T-helper 1 cell treated with Interleukin-12 subunit alpha and Interleukin-12 subunit beta and Interleukin-4 antibody, amounts not matched to agents 30 μg/mL and 1 μg/mL, for 36 hours (primary cell): ENCODE data around the gene MRPS35.

Experiments used
- H3K27ac Mint-ChIP-seq: one replicate; pipeline ENCODE4 v1.8.0; 2021; ENCODE audit warnings: mild to moderate bottlenecking, mixed read lengths
- H3K27me3 Mint-ChIP-seq: one replicate; pipeline ENCODE4 v1.8.0; 2021; ENCODE audit warnings: low read depth, mixed read lengths
- H3K36me3 Mint-ChIP-seq: one replicate; pipeline ENCODE4 v1.8.0; 2021; ENCODE audit warnings: low read depth, mixed read lengths
- H3K4me1 Mint-ChIP-seq: one replicate; pipeline ENCODE4 v1.8.0; 2021; ENCODE audit warnings: low read depth, mixed read lengths
- H3K4me3 Mint-ChIP-seq: one replicate; pipeline ENCODE4 v1.8.0; 2021; ENCODE audit warnings: mild to moderate bottlenecking, moderate library complexity, mixed read lengths
- H3K9me3 Mint-ChIP-seq: one replicate; pipeline ENCODE4 v1.8.0; 2021; ENCODE audit warnings: mixed read lengths

MRPS35 gene

DNA sequence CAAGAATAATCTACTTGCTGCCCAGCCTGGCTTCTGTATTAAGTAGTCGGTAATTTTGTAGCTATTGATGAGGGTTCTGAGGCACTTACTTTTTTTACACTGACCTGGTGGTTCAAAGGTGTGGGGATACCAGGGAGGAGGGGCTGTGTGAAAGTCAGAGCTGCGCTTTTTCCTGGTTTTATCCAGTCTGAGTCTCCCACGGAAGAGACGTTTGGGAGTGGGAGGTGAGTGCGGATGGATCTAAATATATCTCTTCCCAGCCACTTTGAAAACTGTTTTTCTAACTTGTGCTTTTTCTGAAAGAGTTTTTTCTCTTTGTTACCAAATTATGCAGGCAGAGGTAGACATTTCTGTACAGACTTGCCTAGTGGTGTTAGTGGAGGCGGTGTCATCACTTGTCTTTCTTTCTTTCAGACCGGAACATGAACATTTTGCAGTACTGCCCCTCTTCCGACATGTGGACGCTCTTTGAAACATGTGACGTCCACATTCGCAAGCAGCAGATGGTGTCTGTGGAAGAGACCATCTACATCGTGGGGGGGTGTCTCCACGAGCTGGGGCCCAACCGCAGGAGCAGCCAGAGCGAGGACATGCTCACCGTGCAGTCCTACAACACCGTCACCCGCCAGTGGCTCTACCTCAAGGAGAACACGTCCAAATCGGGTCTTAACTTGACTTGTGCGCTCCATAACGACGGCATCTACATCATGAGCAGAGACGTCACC, 86.8 kb downstream of the MRPS35 start:
- Mint-ChIP-seq H3K27ac (no peak overlapping the region), H3K4me3 (no peak overlapping the region), H3K9me3 (no peaks in the 10 kb centered on the region), H3K36me3 (peaks cover 36% of the 10 kb centered on the region), H3K4me1 (peaks cover 21% of the 10 kb centered on the region), H3K27me3 (no peaks in the 10 kb centered on the region)

DNA sequence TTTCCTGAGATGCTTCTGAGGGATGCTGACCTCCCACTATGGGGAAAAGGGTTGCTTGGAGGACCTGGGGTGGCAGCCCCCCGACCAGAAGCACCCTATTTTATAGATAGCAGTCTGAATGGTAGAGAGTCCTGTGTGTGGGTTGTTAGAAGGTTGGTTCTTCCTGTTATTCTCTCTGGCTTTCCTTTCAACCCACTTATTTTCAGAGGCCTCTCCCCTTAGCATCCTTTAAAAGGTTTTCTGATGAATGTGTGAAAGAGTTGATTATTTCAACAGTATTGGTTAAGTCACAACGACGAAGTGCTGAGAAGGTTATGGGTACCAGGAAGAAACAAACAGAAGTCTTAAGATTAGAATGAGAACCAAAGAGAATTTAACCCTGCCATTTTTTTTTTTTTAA, 90.2 kb downstream of the MRPS35 start:
- Mint-ChIP-seq H3K4me3 (peak overlapping the region; percentile 11), H3K27ac (peak overlapping the region; percentile 53), H3K4me1 (peaks cover 16% of the 10 kb centered on the region), H3K9me3 (no peaks in the 10 kb centered on the region), H3K27me3 (no peaks in the 10 kb centered on the region), H3K36me3 (peaks cover 23% of the 10 kb centered on the region)

DNA sequence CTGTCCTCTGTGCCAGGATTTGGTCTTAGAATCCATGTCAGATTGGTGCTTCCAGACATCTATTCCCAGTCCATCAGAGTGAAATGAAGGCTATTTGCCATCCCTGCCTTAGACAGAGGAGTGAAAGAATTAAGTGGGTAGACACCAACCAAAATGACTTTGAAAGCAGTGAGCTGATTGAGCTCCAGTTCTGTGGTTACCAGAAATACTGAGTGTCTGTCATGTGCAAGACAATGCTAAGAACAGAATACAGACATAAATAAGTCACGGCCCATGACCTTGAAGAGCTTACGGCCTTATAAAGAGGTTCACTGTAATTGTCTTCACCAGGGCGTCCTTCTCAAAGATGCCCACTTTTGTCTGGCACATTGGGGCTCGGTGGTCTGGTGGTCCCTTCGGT, 91.0 kb downstream of the MRPS35 start:
- Mint-ChIP-seq H3K9me3 (no peaks in the 10 kb centered on the region), H3K27me3 (no peaks in the 10 kb centered on the region), H3K4me3 (no peak overlapping the region), H3K36me3 (peaks cover 21% of the 10 kb centered on the region), H3K27ac (no peak overlapping the region), H3K4me1 (peaks cover 20% of the 10 kb centered on the region)

- peaks cover 14% of the 10 kb centered on the region for H3K36me3 Mint-ChIP-seq
- no peaks in the 10 kb centered on the region for H3K9me3 Mint-ChIP-seq
- no peak overlapping the region for H3K4me3 Mint-ChIP-seq
- H3K4me1 Mint-ChIP-seq, result peaks cover 26% of the 10 kb centered on the region
- peaks cover 4% of the 10 kb centered on the region for H3K27me3 Mint-ChIP-seq
- H3K27ac Mint-ChIP-seq, result no peak overlapping the region
These were observed 91.9 kb downstream of the MRPS35 start for GRCh38 chr12:27802511-27802910.

- Mint-ChIP-seq H3K4me3 (no peak overlapping the region), H3K27ac (no peak overlapping the region), H3K9me3 (no peaks in the 10 kb centered on the region), H3K4me1 (peaks cover 26% of the 10 kb centered on the region), H3K27me3 (peaks cover 7% of the 10 kb centered on the region), H3K36me3 (peaks cover 11% of the 10 kb centered on the region)
These were observed 92.3 kb downstream of the MRPS35 start for GRCh38 chr12:27802936-27803335.

- H3K36me3 Mint-ChIP-seq, result peaks cover 2% of the 10 kb centered on the region
- H3K27ac Mint-ChIP-seq, result no peak overlapping the region
- H3K9me3 Mint-ChIP-seq, result no peaks in the 10 kb centered on the region
- H3K4me1 Mint-ChIP-seq, result peaks cover 26% of the 10 kb centered on the region
- H3K4me3 Mint-ChIP-seq, result no peak overlapping the region
- peaks cover 8% of the 10 kb centered on the region for H3K27me3 Mint-ChIP-seq
These were observed 94.6 kb downstream of the MRPS35 start for GRCh38 chr12:27805238-27805637.
